Islet precursor cell (in vitro differentiated cells): ENCODE results near the gene MEGF8.
A peak's percentile ranks its signal among the peaks of the same experiment; 100 is the strongest.

Experiments used
- DNase-seq: peaks from one replicate; pipeline ENCODE4 v3.0.0-alpha.2; 2018

Gene MEGF8

GRCh38 chr19:42392165-42392564 lies 66.7 kb downstream of the MEGF8 start:
- DNase-seq = no peak

DNA sequence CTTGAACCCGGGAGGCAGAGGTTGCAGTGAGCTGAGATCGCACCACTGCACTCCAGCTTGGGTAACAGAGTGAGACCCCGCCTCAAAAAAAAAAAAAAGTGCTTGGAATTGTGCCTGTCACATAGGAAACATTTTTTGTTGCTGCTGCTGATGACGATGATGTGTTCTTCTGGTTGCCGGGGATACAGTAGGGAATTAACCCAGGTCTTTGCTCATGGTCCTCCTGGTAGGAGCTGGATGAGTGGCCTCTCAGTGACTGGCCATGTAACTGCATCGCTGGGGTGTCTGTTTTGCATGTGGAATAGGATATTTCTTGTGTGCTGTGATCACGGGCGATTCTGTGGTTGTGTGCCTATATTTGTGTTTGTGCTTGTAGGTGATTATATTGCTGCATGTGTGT lies 69.3 kb downstream of the MEGF8 start:
- no peak for DNase-seq

- DNase-seq = peak; percentile 100
Observed at GRCh38 chr19:42396381-42397262, 71.2 kb downstream of the MEGF8 start.

GRCh38 chr19:42397263-42398166 lies 72.1 kb downstream of the MEGF8 start:
- no peak for DNase-seq

DNA sequence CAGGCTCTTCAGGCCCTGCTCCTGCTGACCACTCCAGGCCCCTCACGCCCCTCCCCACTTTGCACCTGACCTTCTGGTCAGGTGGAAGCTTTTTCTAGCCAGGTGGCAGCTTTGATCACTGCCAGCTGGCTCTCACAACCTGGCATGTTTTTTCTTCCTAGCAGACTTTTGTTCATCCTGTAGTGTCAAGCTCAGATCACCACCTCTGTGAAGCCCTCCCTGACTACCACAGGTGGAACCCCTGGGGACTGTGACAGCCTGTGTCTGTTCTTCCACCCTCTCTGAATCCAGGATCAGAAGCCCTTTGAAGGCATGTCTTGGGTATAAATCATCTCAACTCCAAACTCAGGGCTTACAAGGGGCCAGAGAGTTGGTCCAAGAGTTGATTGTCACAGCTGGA lies 75.0 kb downstream of the MEGF8 start:
- no peak for DNase-seq

- DNase-seq = peak; percentile 89
Observed at GRCh38 chr19:42401365-42402303, 76.2 kb downstream of the MEGF8 start.

- no peak for DNase-seq
Observed at GRCh38 chr19:42402376-42403116, 77.1 kb downstream of the MEGF8 start.

- DNase-seq = no peak
Observed at GRCh38 chr19:42403586-42403985, 78.2 kb downstream of the MEGF8 start.

DNA sequence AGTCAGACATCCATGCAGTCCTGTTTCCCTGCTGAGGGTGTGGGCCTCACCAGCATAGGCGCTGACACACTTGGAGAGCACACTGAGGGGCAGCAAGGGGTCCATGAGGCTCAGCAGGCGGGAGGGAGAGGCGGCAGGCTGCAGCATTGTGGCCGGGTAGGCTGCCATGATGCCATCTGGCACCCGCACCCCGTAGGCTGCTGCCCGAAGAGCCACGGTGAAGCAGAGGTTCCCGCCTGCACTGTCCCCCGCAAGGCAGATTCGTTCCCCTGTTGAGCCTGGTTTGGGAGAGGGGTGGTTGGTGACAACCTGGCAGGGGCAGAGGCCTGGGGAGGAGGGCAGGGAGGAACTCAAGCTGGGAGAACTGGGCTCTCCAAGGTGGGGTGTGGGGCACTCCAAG lies 80.7 kb downstream of the MEGF8 start:
- DNase-seq = no peak

DNA sequence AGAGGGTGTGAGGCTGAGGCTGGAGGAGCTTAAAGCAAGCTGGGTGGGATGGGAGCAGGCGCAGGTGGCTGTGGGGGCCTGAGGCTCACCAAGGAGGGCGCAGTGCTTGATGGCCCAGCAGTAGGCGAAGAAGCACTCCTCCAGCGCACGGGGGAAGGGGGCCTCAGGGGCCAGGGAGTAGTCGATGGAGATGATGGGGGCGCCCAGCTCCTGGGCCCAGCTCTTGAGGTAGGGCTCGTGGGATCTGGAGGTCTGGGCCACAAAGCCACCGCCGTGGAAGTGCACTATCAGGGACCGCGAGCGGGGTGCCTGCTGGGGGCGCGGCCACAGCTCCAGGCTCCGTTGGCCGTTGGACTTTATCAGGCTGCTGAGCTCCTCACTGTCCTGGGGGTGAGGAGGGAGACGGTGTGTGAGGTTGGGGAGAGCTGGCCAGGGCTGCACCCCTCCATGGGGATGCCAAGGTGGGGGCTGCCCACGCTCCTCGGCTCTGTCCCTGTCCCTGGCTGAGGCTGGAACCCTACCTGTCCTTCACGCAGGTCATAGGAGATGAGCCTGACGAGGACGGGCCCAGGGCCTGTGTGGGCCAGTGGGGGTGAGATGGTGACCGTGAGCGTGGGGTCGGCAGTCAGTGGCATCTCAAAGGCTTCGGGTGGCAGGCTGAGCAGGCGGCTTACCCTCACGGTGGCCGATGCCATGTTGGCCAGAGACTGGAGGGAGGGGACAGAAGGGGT lies 81.8 kb downstream of the MEGF8 start:
- no peak for DNase-seq

DNA sequence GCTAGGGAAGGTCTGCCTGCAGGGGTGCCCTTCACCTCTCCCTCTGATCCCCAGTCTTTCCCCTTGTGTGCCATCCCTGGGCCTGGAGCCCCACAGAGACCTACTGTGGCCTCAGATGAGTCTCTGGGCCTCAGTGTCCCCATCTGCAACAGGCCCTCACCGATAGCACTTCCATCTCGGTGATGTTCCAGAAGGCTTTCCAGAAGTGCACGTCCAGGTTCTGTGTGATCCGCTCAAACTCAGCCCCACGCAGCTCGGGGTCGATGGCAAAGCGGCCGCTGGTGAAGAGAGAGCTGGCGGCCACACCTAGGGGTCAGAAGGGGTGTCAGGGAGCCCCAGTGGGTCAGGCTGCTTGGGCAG lies 82.4 kb downstream of the MEGF8 start:
- DNase-seq = no peak

- no peak for DNase-seq
Observed at GRCh38 chr19:42409477-42409876, 84.0 kb downstream of the MEGF8 start.

GRCh38 chr19:42410371-42410770 lies 84.9 kb downstream of the MEGF8 start:
- no peak for DNase-seq

- no peak for DNase-seq
Observed at GRCh38 chr19:42411581-42412178, 86.2 kb downstream of the MEGF8 start.

DNA sequence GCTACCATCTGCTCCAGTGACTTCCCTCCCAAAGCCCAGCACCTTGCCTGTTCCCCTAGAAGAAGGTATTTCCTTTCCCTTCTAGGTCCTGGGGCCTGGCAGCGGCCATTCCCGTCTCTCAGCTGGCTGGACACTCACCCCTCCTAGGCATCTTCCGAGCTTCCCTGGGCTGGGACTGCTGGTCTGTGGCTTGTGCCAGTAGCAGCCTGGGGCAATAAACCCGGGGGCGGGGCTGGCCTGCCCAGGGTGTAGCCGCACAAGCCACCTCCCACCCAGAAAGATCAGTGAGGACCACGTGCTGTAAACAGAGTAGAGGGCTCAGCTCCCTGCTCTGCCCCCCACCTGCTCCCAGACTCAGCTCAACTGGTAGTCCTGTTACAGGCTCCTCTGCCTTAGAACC lies 86.8 kb downstream of the MEGF8 start:
- DNase-seq = peak; percentile 74

DNA sequence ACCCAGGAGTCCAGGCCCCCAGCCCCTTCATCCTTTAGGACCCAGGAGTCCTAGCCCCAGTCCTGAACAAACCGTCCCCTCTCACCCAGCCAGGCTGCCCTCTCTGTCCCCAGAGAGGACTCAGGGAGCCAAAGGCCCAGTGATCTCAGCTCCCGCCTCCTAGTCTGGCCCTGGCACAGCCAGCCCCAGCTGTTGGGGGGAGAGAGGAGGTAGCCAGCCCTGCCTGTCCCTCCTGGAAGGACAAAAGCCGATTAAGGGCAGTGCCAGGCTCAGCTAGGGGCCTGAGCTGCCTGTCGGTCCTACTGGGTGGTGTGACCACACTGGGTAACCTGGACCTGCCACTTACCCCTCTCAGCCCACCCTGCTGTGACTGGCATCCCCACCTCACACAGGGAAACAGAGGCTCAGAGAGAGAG lies 87.2 kb downstream of the MEGF8 start:
- no peak for DNase-seq

GRCh38 chr19:42419309-42419708 lies 93.9 kb downstream of the MEGF8 start:
- no peak for DNase-seq

DNA sequence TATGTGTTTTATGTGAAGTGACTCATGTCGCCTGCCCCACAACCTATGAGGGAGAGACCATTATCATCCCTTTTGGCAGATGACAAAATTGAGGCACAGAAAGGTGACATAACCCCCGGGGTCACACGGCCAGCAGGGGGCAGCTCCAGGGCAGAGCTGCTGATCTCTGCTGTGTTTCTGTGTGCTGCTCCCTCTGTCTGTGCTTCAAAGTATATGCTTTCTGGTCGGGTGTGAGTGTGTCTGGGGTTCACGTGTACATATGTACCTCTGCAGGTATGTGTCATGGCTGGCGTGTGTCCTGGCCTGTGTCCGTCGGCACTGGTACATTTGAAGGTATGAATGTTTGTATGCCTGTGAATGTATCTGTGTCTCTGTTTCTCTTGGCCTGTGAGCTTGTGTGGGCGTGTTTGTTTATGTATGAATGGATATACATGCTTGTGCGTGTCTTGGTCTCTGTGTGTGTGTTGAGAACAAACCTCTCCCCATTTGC lies 94.7 kb downstream of the MEGF8 start:
- peak; percentile 77 for DNase-seq

DNA sequence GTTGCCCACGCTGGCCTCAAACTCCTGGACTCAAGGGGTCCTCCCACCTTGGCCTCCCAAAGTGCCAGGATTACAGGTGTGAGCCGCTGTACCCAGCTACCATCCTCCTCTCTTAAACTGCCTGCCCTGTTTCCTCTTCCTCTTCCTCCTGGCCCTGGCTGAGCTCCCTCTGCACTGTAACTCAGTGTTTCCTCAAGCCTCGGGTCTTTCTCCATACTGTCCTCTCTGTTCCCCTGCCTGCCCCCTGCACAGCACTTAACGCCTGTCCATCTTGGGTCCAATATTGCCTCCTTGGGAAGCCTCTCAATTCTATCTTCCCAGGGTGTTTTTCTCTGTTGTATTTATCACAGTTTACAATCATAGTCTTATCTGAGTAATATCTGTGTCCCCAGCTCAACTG lies 95.7 kb downstream of the MEGF8 start:
- no peak for DNase-seq

GRCh38 chr19:42421591-42422031 lies 96.2 kb downstream of the MEGF8 start:
- DNase-seq = no peak
